ENCODE measurements around the gene KCNE1.
A peak's percentile ranks its signal among the peaks of the same experiment; 100 is the strongest.

The KCNE1 gene

GRCh38 chr21:34528131-34528561 lies 16.1 kb upstream of the KCNE1 start:
- TF ChIP-seq REST (IDR thresholded peaks at IDR 0.05; ENCODE audit: low read depth), result no peak
- no peak for TF ChIP-seq USF1 (IDR thresholded peaks at IDR 0.05)
- TF ChIP-seq TAF1 (IDR thresholded peaks at IDR 0.05; ENCODE audit: low read depth), result no peak
- TF ChIP-seq EP300 (IDR thresholded peaks at IDR 0.05; ENCODE audit: borderline replicate concordance), result no peak
- TF ChIP-seq FOXM1 (IDR thresholded peaks at IDR 0.05; ENCODE audit: borderline replicate concordance, low read depth), result no peak
- TF ChIP-seq YY1 (IDR thresholded peaks at IDR 0.05; ENCODE audit: low read depth), result no peak
- no peak for TF ChIP-seq CEBPB (IDR thresholded peaks at IDR 0.05)
- no peak for TF ChIP-seq ZBTB7A (IDR thresholded peaks at IDR 0.05; ENCODE audit: low read depth)
- no peak for TF ChIP-seq CREB1 (IDR thresholded peaks at IDR 0.05; ENCODE audit: low read depth)
- TF ChIP-seq EGR1 (IDR thresholded peaks at IDR 0.05), result no peak
- no peak for TF ChIP-seq NFIC (IDR thresholded peaks at IDR 0.05)
- no peak for TF ChIP-seq RAD21 (IDR thresholded peaks at IDR 0.05; ENCODE audit: low read depth)
- no peak for TF ChIP-seq TCF12 (IDR thresholded peaks at IDR 0.05; ENCODE audit: low read depth)

GRCh38 chr21:34526618-34527290 lies 14.7 kb upstream of the KCNE1 start:
- peak; percentile 77 for TF ChIP-seq TCF12 (IDR thresholded peaks at IDR 0.05; ENCODE audit: low read depth)
- TF ChIP-seq RAD21 (IDR thresholded peaks at IDR 0.05; ENCODE audit: low read depth), result no peak
- TF ChIP-seq TEAD4 (IDR thresholded peaks at IDR 0.05), result peak; percentile 81; the same call in 1 of the 2 replicates
- TF ChIP-seq REST (IDR thresholded peaks at IDR 0.05; ENCODE audit: low read depth), result no peak
- TF ChIP-seq YY1 (IDR thresholded peaks at IDR 0.05; ENCODE audit: low read depth), result no peak
- peak; percentile 41; the same call in 1 of the 2 replicates for TF ChIP-seq NFIC (IDR thresholded peaks at IDR 0.05)
- no peak for TF ChIP-seq EGR1 (IDR thresholded peaks at IDR 0.05)
- no peak for TF ChIP-seq TAF1 (IDR thresholded peaks at IDR 0.05; ENCODE audit: low read depth)
- peak; percentile 41; the same call in 1 of the 2 replicates for TF ChIP-seq MAX (IDR thresholded peaks at IDR 0.05)
- peak; percentile 56 for TF ChIP-seq CREB1 (IDR thresholded peaks at IDR 0.05; ENCODE audit: low read depth)
- no peak for TF ChIP-seq ZBTB7A (IDR thresholded peaks at IDR 0.05; ENCODE audit: low read depth)
- 0 out of 2 replicates have a peak, but pooled peaks have one; percentile 29 for TF ChIP-seq CEBPB (IDR thresholded peaks at IDR 0.05)
- 0 out of 2 replicates have a peak, but pooled peaks have one; percentile 22 for TF ChIP-seq FOXM1 (IDR thresholded peaks at IDR 0.05; ENCODE audit: borderline replicate concordance, low read depth)
- TF ChIP-seq USF1 (IDR thresholded peaks at IDR 0.05), result no peak
- TF ChIP-seq EP300 (IDR thresholded peaks at IDR 0.05; ENCODE audit: borderline replicate concordance), result peak; percentile 62; the same call in 1 of the 2 replicates

- TF ChIP-seq USF1 (IDR thresholded peaks at IDR 0.05) (no peak), REST (IDR thresholded peaks at IDR 0.05; ENCODE audit: low read depth) (no peak), TAF1 (IDR thresholded peaks at IDR 0.05; ENCODE audit: low read depth) (no peak), MAX (IDR thresholded peaks at IDR 0.05) (no peak), CEBPB (IDR thresholded peaks at IDR 0.05) (no peak), YY1 (IDR thresholded peaks at IDR 0.05; ENCODE audit: low read depth) (no peak), EGR1 (IDR thresholded peaks at IDR 0.05) (no peak), FOXM1 (IDR thresholded peaks at IDR 0.05; ENCODE audit: borderline replicate concordance, low read depth) (no peak), NFIC (IDR thresholded peaks at IDR 0.05) (no peak)
Measured at GRCh38 chr21:34526241-34526617, 14.2 kb upstream of the KCNE1 start.

Data from Ishikawa (cell line).